GM18511 (cell line): ENCODE data around the gene MOCS1.

Source experiments
- ATAC-seq: cut with Tn5 transposase; IDR thresholded peaks from one replicate; pipeline ENCODE4 v1.9.1; 2021; ENCODE audit warnings: mild to moderate bottlenecking, moderate library complexity; ENCODE audit not compliant: unreplicated experiment

MOCS1 gene

DNA sequence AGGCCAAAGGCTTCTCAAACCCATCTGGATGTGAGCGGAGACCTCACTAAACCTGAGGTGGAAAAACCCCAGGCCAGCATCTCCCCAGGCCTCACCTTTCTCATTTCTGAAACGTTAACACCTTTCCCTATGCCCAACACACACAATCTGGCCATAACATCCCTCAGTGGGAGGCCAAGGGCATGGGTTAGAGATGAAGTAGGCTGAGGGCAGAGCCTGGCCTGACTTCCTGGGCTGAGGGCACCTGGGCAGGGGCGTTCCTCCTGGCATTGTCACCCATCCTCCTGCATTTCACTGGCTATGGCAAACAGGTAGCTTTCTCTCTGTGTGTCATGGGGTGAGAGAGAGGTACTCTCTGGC, 8.4 kb downstream of the MOCS1 start:
- ATAC-seq = no peak

DNA sequence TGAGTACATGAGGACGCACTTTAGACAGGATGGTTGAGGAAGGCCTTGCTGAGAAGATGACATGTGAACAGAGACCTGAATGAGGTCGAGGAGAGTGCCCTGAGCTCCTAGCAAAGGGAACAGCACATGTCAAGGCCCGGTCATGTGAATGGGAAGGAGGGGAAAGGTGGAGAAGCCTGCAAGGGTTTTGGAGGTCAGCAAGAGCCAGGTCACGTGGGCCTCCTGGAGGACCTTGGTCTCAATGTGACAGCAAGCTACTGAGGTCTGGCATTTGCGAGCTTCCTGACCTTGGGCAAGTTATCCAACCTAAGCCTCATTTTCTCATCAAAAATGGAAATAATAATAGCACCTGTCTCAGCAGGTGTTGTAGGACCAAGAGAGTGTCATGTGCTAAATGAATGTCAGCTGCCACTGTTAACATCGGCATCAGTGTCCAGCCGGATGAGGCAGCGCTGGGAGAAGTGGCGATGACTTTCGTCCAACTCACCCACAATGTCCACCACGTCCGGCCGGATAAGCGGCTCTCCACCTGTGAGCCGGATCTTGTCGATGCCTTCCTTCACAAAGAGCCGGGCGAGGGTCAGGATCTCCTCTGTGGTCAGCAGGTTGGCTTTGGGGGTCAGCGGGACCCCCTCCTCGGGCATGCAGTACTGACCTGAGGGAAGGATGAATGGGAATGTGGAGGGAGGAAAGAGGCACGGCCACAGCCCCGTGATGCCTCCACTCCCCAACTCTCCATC, 8.9 kb downstream of the MOCS1 start:
- ATAC-seq = no peak

DNA sequence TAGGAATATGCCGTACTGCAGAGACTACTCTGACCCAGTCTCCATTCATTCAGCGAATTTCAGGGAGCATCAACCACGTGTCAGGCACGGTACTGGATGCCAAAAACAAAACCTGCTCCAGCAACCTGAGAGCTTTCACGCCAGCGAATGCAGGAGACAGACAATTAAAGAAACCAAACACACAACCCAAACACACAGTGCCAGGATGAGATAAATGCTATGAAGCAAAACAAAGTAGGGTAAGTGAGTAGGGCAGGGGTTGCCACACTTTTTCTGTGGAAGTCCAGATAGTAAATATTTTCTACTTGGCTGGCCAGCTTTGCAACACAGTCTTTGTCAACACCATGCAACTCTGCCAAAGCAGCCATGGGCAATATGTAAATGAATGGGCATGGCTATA, 10.0 kb downstream of the MOCS1 start:
- no peak for ATAC-seq

DNA sequence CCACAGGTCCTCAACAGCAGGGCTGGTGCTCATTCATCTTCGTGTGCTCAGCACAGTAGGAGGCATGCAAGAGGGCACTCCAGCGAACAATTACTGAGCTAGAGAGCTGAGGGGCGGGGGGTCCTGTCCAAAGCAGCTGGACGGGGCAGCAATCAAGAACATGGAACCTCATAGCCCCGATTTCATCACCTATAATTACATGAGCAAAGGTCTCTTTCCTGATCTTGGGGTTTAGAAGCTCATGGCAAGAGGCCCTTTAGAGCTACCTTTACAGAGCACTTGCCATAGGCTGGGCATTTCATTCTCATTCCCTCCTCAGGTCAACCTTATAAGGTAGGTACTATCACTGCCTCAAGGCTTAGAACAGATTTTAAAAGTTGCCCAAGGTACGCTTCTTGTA, 10.4 kb downstream of the MOCS1 start:
- ATAC-seq = no peak

DNA sequence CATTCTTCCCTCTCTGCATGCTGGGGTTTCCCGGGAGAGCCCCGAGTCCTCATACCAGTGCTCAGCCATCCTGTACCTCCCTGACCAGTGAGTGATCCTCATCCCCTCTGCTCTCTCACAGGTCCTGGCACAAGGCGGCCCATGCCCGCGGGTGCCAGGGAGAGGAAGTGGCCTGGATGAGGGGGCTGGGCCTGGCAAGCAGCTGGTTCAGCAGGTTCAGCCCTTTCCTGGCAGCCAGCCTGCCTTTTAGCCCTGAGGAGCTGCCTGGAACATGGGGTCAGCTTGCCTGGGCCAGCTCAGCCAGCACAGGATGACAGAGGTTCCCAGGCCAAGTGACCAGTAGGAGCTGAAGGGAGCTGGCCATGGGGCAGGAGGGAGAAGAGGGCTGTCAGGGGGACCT, 10.9 kb downstream of the MOCS1 start:
- no peak for ATAC-seq

DNA sequence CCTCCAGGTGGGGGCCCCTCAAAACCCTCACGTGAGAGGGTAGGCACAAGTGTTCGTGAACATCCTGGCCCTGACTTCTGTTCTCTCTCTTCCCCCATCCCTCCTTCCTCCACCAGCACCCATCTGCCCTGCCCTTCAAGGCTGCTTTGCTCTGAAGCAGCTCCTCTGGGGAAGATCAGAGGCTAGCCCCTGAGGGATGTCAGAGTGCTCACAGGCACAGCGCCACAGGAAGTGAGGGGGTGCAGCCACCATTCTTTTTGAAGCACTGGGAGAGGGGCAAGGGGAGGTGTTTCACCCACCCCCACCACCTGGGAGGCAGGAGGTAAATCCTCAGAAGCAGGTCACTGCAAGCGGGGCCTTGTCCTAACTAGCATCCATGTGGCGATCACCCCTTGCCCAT, 11.4 kb downstream of the MOCS1 start:
- no peak for ATAC-seq

DNA sequence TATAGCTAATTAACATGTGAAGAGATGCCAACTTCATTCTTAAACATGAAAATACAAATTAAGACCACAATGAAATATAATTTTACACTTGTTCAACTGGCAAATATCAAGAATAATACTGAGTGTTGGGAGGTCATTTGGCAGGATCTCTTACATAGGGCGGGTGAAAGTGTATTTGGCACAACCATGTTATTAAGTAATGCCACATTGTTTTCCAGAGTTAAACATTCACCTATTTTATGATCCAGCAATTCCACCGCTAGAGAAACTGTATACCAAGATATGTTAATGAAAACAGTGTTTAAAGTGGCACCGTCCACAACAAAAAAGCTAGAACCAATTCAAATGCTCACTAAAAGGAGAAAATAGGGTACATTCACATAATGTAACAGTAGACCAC, 14.1 kb downstream of the MOCS1 start:
- no peak for ATAC-seq

DNA sequence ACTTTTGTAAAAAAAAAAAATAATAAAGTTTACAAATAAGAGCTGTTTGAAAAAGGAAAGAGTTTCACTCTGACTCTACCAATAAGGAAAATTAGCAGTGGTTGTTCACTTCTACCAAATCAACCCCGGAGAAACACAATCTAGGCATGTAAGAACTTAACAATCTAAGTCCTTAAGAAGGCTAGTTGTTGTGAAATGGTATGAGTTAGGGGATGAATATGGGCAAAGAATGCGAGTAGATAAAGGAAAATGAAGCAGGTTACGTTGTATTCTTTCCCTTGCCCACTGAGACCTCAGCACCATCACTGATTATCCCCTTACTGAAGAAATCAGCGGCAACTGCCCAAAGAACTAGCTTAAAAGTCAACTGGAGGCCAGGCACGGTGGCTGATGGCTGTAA, 15.4 kb downstream of the MOCS1 start:
- ATAC-seq = no peak

DNA sequence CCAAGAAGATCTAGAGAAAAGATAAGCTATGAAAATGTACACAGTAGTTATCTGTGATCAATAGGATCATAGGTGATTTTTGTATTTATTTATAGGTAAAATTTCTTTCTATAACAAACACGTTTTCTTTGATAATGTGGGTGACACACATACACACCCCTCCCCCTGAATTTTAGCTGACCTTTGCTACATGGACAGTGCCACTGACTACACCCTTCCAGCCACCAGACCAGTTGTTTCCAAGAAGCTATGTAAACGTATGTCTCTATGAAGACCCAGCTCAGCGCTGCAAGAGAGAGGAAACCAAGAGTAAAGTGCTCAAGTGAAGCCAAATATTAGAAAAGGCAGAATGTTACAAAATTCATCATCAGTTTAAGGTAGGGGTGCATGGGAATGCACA, 16.3 kb downstream of the MOCS1 start:
- ATAC-seq = no peak

DNA sequence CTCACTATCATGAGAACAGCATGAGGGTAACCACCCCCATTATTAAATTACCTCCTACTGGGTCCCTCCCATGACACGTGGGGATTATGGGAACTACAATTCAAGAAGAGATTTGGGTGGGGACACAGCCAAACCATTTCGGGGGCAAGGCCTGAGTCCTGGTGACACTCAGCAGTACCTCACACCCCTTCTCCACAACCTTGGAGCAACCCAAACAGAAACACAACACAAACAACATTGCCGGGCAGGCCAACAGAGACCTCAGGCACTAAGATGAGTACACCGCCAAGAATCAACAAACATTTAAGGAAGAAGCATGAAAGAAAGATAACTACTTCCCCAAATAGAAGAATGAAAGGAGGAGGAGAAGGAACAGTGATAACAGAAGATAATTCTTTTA, 16.9 kb downstream of the MOCS1 start:
- no peak for ATAC-seq

DNA sequence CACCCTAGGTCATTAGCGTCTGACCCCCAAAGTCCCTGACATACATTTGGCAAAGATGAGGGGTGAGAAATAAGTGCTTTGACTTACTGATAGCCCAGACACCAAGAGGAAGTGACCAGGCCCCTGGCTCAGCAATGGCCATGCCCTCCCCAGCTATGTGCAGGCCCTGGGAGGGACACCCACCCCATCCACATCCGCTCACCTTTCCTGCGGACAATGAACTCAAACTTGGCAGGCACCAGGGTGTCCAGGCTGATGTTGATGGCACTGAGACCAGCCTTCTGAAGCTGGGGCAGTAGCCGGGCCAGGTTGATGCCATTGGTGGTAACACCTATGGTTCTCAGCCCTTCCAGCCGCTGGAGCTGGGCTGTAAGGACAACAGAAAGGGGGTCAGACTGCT, 18.4 kb downstream of the MOCS1 start:
- no peak for ATAC-seq

DNA sequence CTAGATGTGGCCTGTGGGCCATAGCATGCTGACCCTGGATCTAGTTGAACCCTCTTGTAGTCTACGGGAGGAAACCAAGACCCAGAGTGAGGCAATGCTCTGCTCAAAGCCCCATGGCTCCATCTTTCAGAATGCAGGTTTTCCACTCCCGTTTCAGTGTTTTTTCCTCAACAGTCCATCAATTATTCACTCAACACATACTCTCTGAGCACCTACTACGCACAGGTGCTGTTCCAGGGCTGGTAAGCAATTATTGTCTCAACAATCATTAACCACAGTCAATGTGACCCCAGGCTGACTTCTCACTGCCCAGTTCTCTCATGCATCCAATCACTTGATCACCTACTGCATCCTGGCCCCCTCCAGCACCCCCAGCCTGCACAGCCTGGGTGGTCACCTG, 20.0 kb downstream of the MOCS1 start:
- ATAC-seq = no peak

DNA sequence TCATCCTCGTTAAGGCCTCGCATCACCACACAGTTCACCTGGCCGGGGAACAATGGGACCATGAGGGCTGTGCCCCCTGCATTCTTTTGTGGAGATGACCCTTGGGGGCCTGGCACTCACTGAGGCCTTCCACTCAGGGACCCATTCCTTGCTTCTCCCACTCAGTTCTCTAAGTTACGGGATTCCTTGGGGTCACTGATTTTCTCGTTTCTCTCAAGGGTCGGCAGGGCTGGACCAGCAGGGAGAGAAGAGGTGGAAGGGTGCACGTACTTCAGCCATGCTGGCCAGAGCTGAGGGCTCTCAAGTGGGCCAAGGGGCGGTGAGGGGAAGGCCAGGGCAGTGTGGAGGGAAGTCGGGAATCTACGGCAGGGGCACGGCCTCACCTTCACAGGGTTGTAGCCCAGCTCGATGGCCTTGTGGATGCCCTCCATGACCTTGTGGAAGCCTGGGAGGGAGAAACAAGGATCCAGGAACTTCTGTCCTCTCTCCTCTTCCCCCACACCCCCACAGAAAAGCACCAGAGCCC, 20.8 kb downstream of the MOCS1 start:
- no peak for ATAC-seq

DNA sequence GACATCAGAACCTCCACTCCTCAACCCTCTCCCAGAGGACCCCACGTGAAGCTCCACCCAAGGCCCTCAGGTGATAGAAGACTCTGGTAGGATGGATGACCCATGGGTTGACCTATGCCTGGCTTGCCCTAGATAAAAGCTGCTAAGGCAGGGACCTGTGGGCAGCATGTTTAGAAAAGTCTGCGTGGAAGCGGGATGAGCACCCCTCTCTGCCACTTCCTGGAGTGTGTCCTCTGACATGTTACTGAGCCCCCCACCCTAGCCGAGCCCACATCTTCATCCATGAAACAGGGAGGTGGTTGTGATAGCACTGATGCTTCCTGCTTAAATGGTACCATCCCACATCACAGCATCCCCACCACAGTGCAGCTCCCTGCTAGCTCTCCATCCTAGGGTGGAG, 21.8 kb downstream of the MOCS1 start:
- ATAC-seq = no peak

DNA sequence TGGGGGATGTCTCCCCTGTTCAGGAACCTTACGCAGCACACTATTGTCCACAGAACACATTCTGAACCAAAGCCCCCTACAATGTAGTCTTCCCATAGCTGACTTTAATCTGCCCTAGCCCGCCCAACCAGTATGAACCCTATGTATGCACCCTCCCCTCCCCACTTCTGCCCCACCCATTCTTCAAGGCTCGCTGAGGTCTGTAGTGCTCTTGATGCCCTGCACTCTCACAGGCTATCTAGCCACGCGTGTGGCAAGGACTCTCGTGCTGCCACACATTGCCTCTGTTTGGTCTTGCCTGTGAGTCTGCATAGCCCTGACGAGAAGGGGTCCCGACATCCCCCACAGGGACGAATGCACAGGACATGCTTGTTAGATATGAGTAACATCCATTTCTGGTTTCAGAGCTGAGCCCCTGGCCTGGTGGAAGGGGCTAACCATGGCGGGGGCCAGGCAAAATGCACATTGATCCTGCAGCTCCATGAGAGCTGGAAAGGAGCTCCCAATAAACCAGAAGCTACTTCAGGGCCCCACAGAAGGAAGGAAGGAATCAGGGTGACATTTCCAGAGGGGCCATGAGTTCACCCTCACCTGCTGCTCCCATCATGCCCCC, 22.6 kb downstream of the MOCS1 start:
- ATAC-seq = no peak

DNA sequence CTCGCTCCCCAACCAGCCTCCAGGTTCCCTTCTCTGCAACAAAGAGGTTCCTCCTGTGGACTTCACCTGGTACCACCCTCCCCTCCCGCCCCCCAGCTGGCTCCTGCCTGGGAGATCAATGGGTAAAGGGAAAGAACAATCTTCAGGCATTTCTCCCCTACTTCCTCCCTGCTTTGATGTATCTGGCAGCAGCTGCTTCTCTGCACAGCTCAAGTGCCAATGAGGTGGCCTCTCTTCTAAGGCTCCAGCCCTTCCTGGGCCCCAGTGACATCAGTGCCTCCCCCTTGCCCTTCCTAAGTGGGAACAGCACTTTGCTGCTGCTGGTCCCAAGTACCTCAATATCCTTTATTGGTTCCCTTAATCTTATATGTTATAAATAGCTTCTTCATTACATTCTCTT, 23.5 kb downstream of the MOCS1 start:
- ATAC-seq = no peak

DNA sequence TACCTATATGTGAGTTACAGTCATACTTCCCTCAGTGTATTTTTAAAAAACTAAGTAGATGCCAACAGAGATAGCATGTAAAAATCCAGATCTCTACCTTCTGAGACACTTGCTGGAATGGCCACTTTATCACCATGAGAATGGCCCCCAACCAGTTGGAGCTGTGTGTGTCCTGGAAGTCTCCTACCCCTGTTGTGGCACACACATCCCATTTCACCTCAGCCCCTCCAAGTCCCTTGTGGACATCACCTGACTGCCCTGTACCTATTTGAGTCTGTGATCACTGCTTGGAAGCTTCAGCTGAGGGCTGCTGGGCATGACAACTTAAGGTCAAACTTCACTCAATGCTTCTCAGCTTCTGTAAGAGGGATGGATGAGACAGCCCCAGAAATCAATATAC, 24.1 kb downstream of the MOCS1 start:
- no peak for ATAC-seq

DNA sequence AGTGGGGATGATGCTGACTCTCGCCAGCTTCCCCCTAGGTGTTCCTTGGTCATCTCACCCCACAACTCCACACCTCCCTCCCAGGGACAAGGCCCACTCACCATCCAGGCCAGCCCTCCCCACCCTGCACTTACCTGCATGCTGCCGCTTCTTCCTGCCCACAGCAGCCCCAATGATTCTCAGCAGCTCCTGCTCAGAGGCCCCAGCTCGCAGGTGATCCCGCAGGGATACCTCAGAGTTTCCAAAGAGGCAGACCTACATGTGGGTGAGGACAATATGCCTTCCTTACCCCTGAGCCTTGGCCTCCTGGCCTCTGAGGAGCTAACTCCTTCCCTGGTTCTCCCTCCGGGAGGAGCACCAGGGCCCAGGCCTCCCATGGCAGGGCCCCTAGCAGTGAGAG, 24.6 kb downstream of the MOCS1 start:
- no peak for ATAC-seq

DNA sequence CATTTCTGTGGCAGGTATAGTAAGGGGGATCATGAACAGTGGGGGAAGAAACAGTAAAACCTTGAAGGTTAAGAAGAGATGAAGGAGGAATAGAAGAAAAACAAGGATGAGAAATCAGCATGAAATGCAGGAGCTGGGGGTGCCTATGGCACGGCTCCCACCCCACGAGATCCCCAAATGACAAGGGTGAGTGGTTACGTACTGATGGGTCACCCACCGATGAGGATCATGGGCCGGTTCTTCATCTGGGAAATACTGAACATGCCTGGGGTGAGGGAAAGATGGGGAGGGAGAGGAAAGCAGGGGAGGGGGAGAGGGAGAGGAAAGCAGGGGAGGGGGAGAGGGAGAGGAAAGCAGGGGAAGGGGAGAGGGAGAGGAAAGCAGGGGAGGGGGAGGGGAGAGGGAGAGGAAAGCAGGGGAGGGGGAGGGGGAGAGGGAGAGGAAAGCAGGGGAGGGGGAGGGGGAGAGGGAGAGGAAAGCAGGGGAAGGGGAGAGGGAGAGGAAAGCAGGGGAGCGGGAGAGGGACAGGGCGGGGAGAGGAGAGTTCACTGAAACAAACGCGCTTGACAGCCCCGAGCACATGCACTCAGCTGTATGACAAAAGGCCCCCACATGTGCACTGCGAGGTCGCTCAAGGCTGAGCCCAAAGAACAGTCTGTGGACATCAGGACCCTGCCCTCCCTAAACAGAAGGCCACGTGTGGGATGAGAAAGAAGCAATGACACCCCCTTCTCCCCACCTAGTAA, 25.3 kb downstream of the MOCS1 start:
- ATAC-seq = no peak

DNA sequence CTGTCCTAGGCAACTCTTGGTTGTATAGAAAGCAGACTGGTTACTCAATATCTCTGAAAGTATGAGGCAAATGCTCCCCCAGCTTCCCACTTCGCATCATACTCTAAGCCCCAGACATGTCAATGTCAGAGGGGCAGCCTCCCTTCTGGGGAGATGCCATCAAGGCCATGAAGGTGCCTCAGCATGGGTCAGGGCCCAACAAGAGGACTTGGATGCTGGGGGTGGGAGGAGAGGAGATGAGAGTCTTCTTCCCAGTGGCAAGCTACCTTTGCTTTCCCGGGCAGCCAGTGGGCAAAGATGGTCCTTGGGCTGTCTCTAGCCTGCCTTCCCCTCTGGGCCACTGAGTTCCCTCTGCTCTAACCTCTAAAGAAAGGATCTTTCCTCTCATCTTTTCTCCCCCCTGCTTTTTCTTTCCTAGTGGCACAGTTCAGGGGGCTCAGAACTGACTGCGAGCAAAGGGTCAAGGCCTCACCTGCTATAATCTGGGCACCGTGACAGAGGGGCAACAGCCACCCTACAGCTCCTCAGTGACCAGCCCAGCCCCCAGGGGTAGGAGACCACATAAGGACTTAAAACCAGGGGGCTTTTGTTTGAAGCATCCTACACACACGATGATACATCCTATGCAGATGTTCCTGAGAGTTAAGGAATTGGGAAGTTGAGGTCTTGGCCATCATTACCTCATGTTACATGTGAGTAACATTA, 26.2 kb downstream of the MOCS1 start:
- ATAC-seq = no peak

DNA sequence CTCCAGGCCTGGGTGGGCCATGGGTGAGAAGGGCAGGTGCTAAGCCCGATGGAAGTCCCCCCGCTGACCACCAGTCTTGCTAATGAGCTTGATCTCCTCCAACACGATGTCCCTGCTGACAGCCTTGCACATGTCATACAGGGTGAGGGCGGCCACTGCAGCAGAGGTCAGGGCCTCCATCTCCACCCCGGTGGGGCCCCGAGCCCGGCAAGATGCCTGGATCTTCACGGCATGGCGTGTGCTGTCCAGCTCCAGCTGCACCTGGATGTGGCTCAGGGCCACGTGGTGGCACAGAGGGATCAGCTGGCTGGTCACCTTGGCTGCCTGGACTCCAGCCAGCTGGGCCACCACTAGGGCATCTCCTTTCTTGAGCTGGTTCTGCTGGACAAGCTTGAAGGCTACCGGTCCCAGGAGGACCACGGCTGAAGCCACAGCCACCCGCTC, 27.9 kb downstream of the MOCS1 start:
- ATAC-seq = no peak

DNA sequence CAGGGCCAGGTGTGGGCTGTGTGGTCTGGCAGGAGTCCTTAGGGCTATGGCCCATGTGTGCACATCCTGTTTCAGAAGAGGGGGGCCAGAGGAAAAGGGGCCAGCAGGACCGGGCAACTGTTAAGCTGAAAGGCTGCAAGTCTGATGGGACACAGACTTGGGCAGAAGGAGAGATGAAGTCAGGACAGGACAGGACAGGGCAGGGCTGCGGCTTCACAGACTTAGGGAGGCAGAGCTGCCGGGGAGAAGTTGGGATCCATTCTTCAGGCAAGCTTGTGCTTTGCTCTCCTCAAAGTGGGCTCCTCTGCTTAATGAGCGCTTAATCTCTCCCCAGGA, 28.7 kb downstream of the MOCS1 start:
- ATAC-seq = no peak
